Karpas-422 (cell line): ENCODE measurements around the gene OSCAR. TPM values are rescaled to one million over a fixed set of nuclear protein-coding genes. Genes with fewer than 3 reads are reported as not detected.
A peak's percentile ranks its signal among the peaks of the same experiment; 100 is the strongest.
"Not testable (repeated sequence)": the region's sequence is repeated elsewhere in the genome, so short reads cannot be mapped to it uniquely, and the experiment has no call there.

Source experiments
- DNase-seq: peaks from one replicate; pipeline ENCODE4 v3.0.0-alpha.2; 2015
- H2AFZ ChIP-seq: fragments of 200-600 bp; sonication (generic); 2 replicates; pipeline ENCODE4 v1.6.1; 2014; ENCODE audit warnings: antibody characterized with exemption, low read length, mixed read lengths
- H3K27ac ChIP-seq: fragments of 200-600 bp; sonication (generic); 2 replicates; pipeline ENCODE4 v1.5.1; 2014; ENCODE audit warnings: mild to moderate bottlenecking, low read length, moderate library complexity
- H3K27me3 ChIP-seq: fragments of 200-600 bp; sonication (generic); 2 replicates; pipeline ENCODE4 v1.6.1; 2014; ENCODE audit warnings: low read length, mixed read lengths
- H3K36me3 ChIP-seq: fragments of 200-600 bp; sonication (generic); 2 replicates; pipeline ENCODE4 v1.6.1; 2014; ENCODE audit warnings: low read length, mixed read lengths; ENCODE audit not compliant: insufficient read depth
- H3K4me1 ChIP-seq: fragments of 200-600 bp; sonication (generic); 2 replicates; pipeline ENCODE4 v1.6.1; 2014; ENCODE audit warnings: mild to moderate bottlenecking, low read length, mixed read lengths
- H3K4me2 ChIP-seq: fragments of 200-600 bp; sonication (generic); 2 replicates; pipeline ENCODE4 v1.6.1; 2014; ENCODE audit warnings: low read length, low read depth, mild to moderate bottlenecking; ENCODE audit not compliant: poor library complexity, severe bottlenecking
- H3K4me3 ChIP-seq: fragments of 200-600 bp; sonication (generic); 2 replicates; pipeline ENCODE4 v1.5.1; 2014; ENCODE audit warnings: mild to moderate bottlenecking, antibody characterized with exemption, low read length, mixed read lengths
- H3K79me2 ChIP-seq: fragments of 200-600 bp; sonication (generic); 2 replicates; pipeline ENCODE4 v1.6.1; 2014; ENCODE audit warnings: mild to moderate bottlenecking, low read length, mixed read lengths
- H3K9ac ChIP-seq: fragments of 200-600 bp; sonication (generic); 2 replicates; pipeline ENCODE4 v1.6.0; 2014; ENCODE audit warnings: low read length
- H3K9me2 ChIP-seq: fragments of 200-600 bp; sonication (generic), shearing (Covaris generic); replicated peaks from 2 replicates; pipeline ENCODE4 v1.6.0; 2014; ENCODE audit warnings: mild to moderate bottlenecking, low read length, moderate library complexity; ENCODE audit not compliant: insufficient read depth
- H3K9me3 ChIP-seq: fragments of 300-700, 200-600 bp; sonication (generic); 2 replicates; pipeline ENCODE4 v1.6.1; 2014; ENCODE audit warnings: low read length, mixed read lengths
- H4K20me1 ChIP-seq: fragments of 200-600 bp; sonication (generic); 2 replicates; pipeline ENCODE4 v1.6.1; 2014; ENCODE audit warnings: mild to moderate bottlenecking, antibody characterized with exemption, low read length, low read depth; ENCODE audit not compliant: insufficient read depth
- total RNA-seq: library from RNA; depleted of rRNA; stranded (reverse); fragments of >200 nt; shearing (Covaris generic); gene quantifications from 2 replicates; pipeline ENCODE4 v1.2.3, GENCODE V29; 2014; ENCODE audit warnings: low replicate concordance

OSCAR gene
- total RNA-seq, 1 experiment from 2014 or later: not detected

DNA sequence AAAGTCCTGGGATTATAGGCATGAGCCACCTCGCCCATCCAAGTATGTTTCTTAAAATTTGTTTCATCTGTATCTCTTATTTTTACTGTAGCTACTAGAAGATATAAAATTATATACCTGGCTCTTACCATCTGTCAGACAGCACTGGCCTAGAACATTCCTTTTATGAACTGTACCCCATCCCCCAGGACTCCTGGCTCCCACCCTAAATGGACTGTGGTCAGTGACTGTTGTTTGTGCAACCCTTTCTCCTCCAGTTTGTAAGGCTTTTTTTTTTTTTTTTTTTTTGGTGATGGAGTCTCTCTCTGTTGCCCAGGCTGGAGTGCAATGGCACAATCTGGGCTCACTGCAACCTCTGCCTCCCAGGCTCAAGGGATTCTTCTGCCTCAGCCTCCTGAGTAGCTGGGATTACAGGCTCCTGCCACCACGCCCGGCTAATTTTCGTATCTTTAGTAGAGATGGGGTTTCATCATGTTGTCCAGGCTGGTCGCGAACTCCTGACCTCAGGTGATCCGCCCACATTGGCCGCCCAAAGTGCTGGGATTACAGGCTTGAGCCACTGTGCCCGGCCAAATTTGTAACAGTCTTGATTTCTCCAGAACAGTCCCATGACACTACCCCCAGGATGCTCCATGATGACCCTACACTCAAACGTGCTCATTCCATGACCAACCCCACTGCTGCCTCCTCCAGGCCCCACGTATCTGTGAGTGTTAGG is 4.6 kb upstream of the OSCAR start:
- Histone ChIP-seq H3K79me2 (peaks cover 40% of the 10 kb centered on the region), H3K36me3 (peaks cover 14% of the 10 kb centered on the region; the same call in 1 of the 2 replicates), H3K27me3 (no peaks in the 10 kb centered on the region), H3K4me3 (no peak overlapping the region), H3K9ac (no peak overlapping the region), H3K9me2 (no peaks in the 10 kb centered on the region), H4K20me1 (peaks cover 3% of the 10 kb centered on the region; the same call in 1 of the 2 replicates), H3K9me3 (no peaks in the 10 kb centered on the region), H3K4me1 (peaks cover 17% of the 10 kb centered on the region), H3K4me2 (no peak overlapping the region), H2AFZ (no peak overlapping the region), H3K27ac (no peak overlapping the region)
- DNase-seq: no peak

DNA sequence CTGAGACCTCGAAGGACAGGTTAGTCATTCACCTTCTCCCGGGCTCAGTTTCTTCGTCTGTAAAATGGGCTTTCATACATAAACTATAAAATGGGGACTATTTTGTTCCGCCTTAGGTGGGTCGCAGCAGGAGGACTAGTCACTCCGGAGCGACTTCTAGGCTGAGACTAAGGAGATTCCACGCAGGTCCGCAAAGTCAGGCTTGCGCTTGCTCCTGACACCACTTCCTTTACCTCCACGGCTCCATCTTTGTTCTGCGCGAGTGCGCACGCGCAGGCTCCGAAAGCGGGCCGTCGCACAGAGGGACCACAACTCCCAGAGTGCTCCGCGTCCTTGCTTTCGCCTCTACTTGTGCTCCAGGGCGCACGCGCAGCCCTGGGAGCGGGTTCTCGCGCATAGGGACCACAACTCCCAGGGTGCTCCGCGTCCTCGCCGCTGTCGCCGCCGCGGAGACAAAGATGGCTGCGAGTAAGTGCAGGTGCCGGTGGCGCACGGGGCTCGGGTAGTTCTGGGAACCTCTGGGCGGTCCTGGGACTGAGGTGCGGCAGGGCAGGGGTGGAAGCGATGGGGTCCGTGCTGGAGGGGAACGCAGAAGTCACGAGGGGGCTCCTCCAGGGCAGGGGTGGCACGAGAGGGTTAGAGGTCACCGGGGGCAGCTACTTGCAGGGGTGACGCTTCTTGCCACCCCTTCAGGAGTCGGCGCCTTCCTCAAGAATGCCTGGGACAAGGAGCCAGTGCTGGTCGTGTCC is 2.0 kb upstream of the OSCAR start, which contains the start of gene NDUFA3:
NDUFA3 (plus strand) TSS at position 435 of the 749 bp plus-strand sequence; CDS start at position 459, 24 bp downstream.
- Histone ChIP-seq H2AFZ (peak within 1 kb of the TSS; percentile 89), H3K4me2 (peak within 1 kb of the TSS; percentile 99), H3K27me3 (no peaks in the 10 kb centered on the region), H3K9me3 (no peaks in the 10 kb centered on the region), H3K4me3 (peak within 1 kb of the TSS; percentile 98), H3K27ac (no peak within 1 kb of the TSS), H3K4me1 (peaks cover 17% of the 10 kb centered on the region), H3K36me3 (no peaks in the 10 kb centered on the region), H4K20me1 (no peaks in the 10 kb centered on the region), H3K79me2 (peaks cover 40% of the 10 kb centered on the region), H3K9me2 (no peaks in the 10 kb centered on the region), H3K9ac (peak within 1 kb of the TSS; percentile 88)
- DNase-seq: peak; percentile 100

DNA sequence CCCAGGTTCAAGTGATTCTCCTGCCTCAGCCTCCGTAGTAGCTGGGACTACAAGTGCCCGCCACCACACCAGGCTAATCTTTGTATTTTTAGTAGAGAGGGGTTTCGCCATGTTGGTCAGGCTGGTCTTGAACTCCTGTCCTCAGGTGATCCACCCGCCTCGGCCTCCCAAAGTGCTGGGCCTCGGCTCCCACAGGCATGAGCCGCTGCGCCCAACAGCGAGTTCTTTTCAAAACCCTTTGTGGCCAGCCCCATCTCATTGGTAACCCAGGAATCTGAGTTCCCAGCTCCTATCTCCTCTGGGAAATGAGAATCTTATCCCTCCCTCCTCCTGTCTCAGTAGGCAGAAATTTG is 724 bp downstream of the OSCAR start:
- not testable (repeated sequence) for H3K9ac ChIP-seq, H3K4me2 ChIP-seq, H3K9me2 ChIP-seq, H3K27ac ChIP-seq, H3K4me3 ChIP-seq, H3K9me3 ChIP-seq, H3K36me3 ChIP-seq, H2AFZ ChIP-seq, H4K20me1 ChIP-seq, H3K27me3 ChIP-seq, DNase-seq
- Histone ChIP-seq H3K4me1 (peaks cover 17% of the 10 kb centered on the region), H3K79me2 (peaks cover 22% of the 10 kb centered on the region)

DNA sequence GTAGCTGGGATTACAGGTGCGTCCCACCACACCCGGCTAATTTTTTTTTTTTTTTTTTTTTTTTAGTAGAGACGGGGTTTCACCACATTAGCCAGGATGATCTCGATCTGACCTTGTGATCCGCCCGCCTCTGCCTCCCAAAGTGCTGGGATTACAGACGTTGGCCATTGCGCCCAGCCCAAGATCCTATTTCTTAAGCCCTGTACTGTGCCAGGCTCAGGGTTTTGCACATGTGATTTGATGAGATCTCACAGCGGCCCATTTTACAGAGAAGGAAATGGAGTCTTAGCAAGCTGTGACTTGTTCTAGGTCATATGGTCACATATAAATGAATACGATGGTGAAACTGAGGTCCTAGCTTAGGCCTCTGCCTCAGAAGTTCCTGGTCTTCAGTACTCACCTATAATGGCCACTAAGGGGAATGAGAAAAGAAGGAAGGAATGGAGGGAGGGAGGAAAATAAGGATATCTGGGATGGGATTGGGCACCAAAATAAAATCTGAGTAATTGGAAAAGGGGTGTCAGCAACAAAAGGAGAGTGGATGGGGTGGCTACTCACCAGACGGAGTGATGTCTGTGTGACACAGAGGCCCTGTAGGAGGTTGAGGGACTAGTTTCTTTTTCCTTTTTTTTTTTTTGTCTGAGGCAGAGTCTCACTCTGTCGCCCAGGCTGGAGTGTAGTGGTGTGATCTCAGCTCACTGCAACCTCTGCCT is 1.3 kb downstream of the OSCAR start:
- H3K9ac ChIP-seq: no peak overlapping the region
- DNase-seq: no peak
- no peaks in the 10 kb centered on the region for H4K20me1 ChIP-seq
- no peaks in the 10 kb centered on the region for H3K9me3 ChIP-seq
- no peaks in the 10 kb centered on the region for H3K36me3 ChIP-seq
- H3K4me2 ChIP-seq: no peak overlapping the region
- no peak overlapping the region for H3K27ac ChIP-seq
- H3K4me1 ChIP-seq: peaks cover 16% of the 10 kb centered on the region
- H3K4me3 ChIP-seq: no peak overlapping the region
- H2AFZ ChIP-seq: no peak overlapping the region
- no peaks in the 10 kb centered on the region for H3K27me3 ChIP-seq
- H3K79me2 ChIP-seq: peaks cover 17% of the 10 kb centered on the region
- no peaks in the 10 kb centered on the region for H3K9me2 ChIP-seq

DNA sequence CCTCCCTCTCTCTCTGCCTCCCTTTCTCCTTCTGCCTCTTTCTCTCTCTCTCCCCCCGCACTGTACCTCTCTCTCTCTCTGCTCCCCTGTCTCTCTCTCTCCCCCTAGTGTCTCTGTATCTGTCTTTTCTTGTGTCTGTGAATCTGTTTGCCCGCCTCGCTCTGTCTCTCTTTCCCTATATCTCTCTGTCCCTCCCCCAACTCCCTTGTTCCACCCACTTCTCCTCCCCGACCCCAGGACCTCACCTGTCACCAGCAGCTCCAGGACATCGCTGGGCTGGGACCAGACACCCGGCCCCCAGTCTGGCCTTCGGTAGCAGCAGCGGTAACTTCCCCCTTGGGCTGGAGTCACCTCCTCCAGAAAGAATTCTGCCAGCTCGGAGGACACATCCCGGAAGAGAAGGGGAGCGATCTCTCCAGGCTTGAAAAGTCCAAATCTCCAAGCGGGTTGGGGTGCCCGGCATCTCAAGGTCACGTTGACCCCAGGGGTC is 3.9 kb downstream of the OSCAR start:
- Histone ChIP-seq H3K9me3 (no peaks in the 10 kb centered on the region), H4K20me1 (no peaks in the 10 kb centered on the region), H3K27ac (no peak overlapping the region), H3K4me1 (no peaks in the 10 kb centered on the region), H3K4me3 (no peak overlapping the region), H3K4me2 (no peak overlapping the region), H3K79me2 (no peaks in the 10 kb centered on the region), H2AFZ (no peak overlapping the region), H3K36me3 (no peaks in the 10 kb centered on the region), H3K27me3 (no peaks in the 10 kb centered on the region), H3K9ac (no peak overlapping the region), H3K9me2 (no peaks in the 10 kb centered on the region)
- DNase-seq: no peak

DNA sequence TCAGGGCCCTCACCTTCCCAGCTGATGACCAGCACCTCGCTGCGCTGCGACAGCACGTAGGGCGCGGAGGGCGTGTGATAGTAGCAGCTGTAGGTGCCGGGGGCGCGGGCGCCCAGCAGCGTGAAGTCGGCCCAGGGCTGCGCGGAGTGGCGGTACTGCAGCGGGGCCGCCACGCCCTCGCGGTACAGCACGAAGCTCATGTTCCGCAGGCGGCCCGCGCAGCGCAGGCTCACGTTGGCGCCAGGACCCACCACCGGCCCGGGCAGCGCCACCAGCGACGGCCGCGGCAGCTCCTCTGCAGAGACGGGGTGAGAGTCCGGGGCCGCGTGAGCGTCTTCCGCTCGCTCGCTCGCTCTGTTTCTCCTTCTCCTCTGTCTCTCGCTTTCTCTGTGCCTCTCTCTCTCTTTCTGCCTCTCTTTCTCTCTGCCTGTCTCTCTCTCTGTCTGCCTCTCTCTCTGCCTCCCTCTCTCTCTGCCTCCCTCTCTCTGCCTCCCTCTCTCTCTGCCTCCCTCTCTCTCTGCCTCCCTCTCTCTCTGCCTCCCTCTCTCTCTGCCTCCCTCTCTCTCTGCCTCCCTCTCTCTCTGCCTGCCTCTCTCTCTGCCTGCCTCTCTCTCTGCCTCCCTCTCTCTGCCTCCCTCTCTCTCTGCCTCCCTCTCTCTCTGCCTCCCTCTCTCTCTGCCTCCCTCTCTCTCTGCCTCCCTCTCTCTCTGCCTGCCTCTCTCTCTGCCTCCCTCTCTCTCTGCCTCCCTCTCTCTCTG is 4.6 kb downstream of the OSCAR start:
- H3K4me2 ChIP-seq, H4K20me1 ChIP-seq, H2AFZ ChIP-seq, H3K9ac ChIP-seq, H3K27me3 ChIP-seq, DNase-seq, H3K4me3 ChIP-seq, H3K36me3 ChIP-seq, H3K27ac ChIP-seq, H3K9me2 ChIP-seq, H3K9me3 ChIP-seq, H3K79me2 ChIP-seq, H3K4me1 ChIP-seq: not testable (repeated sequence)

DNA sequence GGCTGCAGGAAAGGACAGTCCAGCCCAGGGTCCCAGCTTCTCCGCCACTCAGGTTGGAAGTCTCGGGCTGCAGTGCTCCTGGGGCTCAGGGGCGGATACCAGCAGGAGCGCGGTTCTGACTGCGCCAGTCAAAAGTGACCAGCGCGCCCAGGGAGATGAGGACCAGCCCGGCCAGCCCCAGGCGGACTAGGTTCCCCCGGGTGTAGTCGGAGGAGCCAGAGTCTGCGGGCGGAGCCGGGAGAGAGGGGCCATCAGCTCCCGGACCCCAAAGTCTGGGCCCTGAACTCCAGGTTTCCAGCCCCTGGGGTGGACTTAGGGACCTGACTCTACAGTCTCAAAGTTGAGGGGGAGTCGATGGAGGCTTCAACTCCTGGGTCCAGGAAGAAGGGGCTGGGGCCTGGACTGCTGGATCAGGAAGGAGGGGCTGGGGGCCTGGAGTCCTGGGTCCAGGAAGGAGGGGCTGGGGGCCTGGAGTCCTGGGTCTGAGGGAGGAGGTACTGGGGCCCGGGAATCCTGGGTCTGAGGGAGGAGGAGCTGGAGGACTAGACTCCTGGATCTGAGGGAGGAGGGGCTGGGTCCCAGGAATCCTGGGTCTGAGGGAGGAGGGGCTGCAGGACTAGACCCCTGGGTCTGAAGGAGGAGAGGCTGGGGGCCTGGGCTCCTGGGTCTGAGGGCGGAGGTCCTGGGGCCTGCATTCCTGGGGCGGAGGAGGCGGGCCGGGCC is 5.3 kb downstream of the OSCAR start:
- no peak overlapping the region for H3K4me3 ChIP-seq

More for the DNA sequence above, 5.3 kb downstream of the OSCAR start:
- H3K9ac ChIP-seq: no peak overlapping the region
- H3K36me3 ChIP-seq: no peaks in the 10 kb centered on the region
- H3K27ac ChIP-seq: no peak overlapping the region
- no peak for DNase-seq
- no peaks in the 10 kb centered on the region for H3K9me2 ChIP-seq
- H3K27me3 ChIP-seq: no peaks in the 10 kb centered on the region
- H2AFZ ChIP-seq: no peak overlapping the region
- H4K20me1 ChIP-seq: no peaks in the 10 kb centered on the region
- no peaks in the 10 kb centered on the region for H3K79me2 ChIP-seq
- H3K9me3 ChIP-seq: no peaks in the 10 kb centered on the region
- no peak overlapping the region for H3K4me2 ChIP-seq
- no peaks in the 10 kb centered on the region for H3K4me1 ChIP-seq
